ENCODE results near the gene DCAF8.

The DCAF8 gene

GRCh38 chr1:160244209-160244608 is 18.1 kb downstream of the DCAF8 start (continued):
- TF ChIP-seq POU6F1 (CRISPR knock-in tag; IDR thresholded peaks at IDR 0.05; ENCODE audit: borderline replicate concordance, low read depth), result no peak
- no peak for TF ChIP-seq ISL1 (CRISPR knock-in tag; IDR thresholded peaks at IDR 0.05)
- TF ChIP-seq ESRRG (CRISPR knock-in tag; IDR thresholded peaks at IDR 0.05), result no peak
- no peak for TF ChIP-seq SNAI2 (CRISPR knock-in tag; IDR thresholded peaks at IDR 0.05)
- TF ChIP-seq PPARA (CRISPR knock-in tag; IDR thresholded peaks at IDR 0.05; ENCODE audit: borderline replicate concordance), result no peak

GRCh38 chr1:160243767-160244166 is 18.6 kb downstream of the DCAF8 start:
- ATAC-seq, result no peak
- no peak for TF ChIP-seq BACH2 (CRISPR knock-in tag; IDR thresholded peaks at IDR 0.05; ENCODE audit: borderline replicate concordance)
- no peak for TF ChIP-seq PPARA (CRISPR knock-in tag; IDR thresholded peaks at IDR 0.05; ENCODE audit: borderline replicate concordance)
- no peak for TF ChIP-seq CSDC2 (CRISPR knock-in tag; IDR thresholded peaks at IDR 0.05)
- no peak for TF ChIP-seq TCF4 (CRISPR knock-in tag; IDR thresholded peaks at IDR 0.05; ENCODE audit: borderline replicate concordance)
- TF ChIP-seq RARB (CRISPR knock-in tag; IDR thresholded peaks at IDR 0.05), result no peak
- no peak for TF ChIP-seq ZC3H10 (CRISPR knock-in tag; IDR thresholded peaks at IDR 0.05)
- no peak for TF ChIP-seq ZNF8 (CRISPR knock-in tag; IDR thresholded peaks at IDR 0.05)
- TF ChIP-seq POU6F1 (CRISPR knock-in tag; IDR thresholded peaks at IDR 0.05; ENCODE audit: borderline replicate concordance, low read depth), result no peak
- no peak for TF ChIP-seq ZFP30 (CRISPR knock-in tag; IDR thresholded peaks at IDR 0.05)
- TF ChIP-seq GLIS3 (CRISPR knock-in tag; IDR thresholded peaks at IDR 0.05), result no peak
- no peak for TF ChIP-seq CREB5 (CRISPR knock-in tag; IDR thresholded peaks at IDR 0.05; ENCODE audit: low read depth)
- TF ChIP-seq ISL1 (CRISPR knock-in tag; IDR thresholded peaks at IDR 0.05), result no peak
- TF ChIP-seq SNAI2 (CRISPR knock-in tag; IDR thresholded peaks at IDR 0.05), result no peak
- TF ChIP-seq OSR1 (CRISPR knock-in tag; IDR thresholded peaks at IDR 0.05), result no peak
- no peak for TF ChIP-seq PATZ1 (CRISPR knock-in tag; IDR thresholded peaks at IDR 0.05; ENCODE audit: borderline replicate concordance)
- no peak for TF ChIP-seq TOX (CRISPR knock-in tag; IDR thresholded peaks at IDR 0.05; ENCODE audit: borderline replicate concordance)
- no peak for TF ChIP-seq ZNF70 (CRISPR knock-in tag; IDR thresholded peaks at IDR 0.05)
- TF ChIP-seq TSHZ2 (CRISPR knock-in tag; IDR thresholded peaks at IDR 0.05), result no peak

GRCh38 chr1:160239582-160240299 is 22.6 kb downstream of the DCAF8 start:
- no peak for ATAC-seq
- TF ChIP-seq TCF4 (CRISPR knock-in tag; IDR thresholded peaks at IDR 0.05; ENCODE audit: borderline replicate concordance) (no peak), ZC3H10 (CRISPR knock-in tag; IDR thresholded peaks at IDR 0.05) (no peak), SNAI2 (CRISPR knock-in tag; IDR thresholded peaks at IDR 0.05) (no peak), ISL1 (CRISPR knock-in tag; IDR thresholded peaks at IDR 0.05) (no peak), ZNF565 (CRISPR knock-in tag; conservative IDR thresholded peaks at IDR 0.05; ENCODE audit: low read depth) (no peak), GLIS3 (CRISPR knock-in tag; IDR thresholded peaks at IDR 0.05) (no peak), ARNTL (CRISPR knock-in tag; IDR thresholded peaks at IDR 0.05; ENCODE audit: borderline replicate concordance, low read depth) (no peak), PATZ1 (CRISPR knock-in tag; IDR thresholded peaks at IDR 0.05; ENCODE audit: borderline replicate concordance) (no peak), POU6F1 (CRISPR knock-in tag; IDR thresholded peaks at IDR 0.05; ENCODE audit: borderline replicate concordance, low read depth) (no peak), ZFP30 (CRISPR knock-in tag; IDR thresholded peaks at IDR 0.05) (no peak), BACH2 (CRISPR knock-in tag; IDR thresholded peaks at IDR 0.05; ENCODE audit: borderline replicate concordance) (no peak), CSRNP3 (CRISPR knock-in tag; IDR thresholded peaks at IDR 0.05) (no peak)
